ENCODE results near the gene SLC23A3.

DNA sequence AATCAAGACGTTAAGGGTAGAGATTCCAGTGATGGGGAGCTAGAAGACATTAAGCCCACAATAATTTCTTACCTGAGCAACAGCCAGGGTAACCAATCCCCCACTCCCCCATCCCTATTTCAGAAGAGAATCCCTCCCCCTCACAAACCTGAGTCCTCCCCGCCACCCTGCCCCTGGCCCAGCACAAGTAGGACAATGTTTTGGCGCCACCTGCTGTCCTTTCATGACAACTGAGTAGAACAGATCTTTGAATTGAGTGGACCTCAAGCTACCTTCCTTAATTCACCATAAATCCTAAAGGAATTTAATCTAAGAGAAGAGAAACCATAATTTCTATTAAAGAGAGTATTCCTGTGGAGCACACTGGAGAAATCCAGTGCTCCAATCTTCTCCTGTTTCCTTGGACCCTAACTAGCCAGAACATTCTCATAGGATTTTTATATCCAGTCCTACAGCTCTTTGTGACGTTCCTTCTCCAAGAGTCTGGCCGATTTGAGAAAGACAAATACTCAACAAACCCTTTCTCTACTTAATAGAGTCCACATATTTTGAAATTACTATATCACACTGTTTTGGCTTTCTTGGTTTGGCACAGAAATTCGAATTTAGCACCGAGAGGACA is 50.3 kb downstream of the SLC23A3 start:
- TF ChIP-seq CTBP1 (IDR thresholded peaks at IDR 0.05; ENCODE audit: borderline replicate concordance) (no peak), FOXK2 (IDR thresholded peaks at IDR 0.05) (no peak), SP1 (IDR thresholded peaks at IDR 0.05) (no peak), FOXM1 (IDR thresholded peaks at IDR 0.05; ENCODE audit: borderline replicate concordance) (no peak)

All from HEK293T (cell line).